AG04449 (cell line): ENCODE measurements around the gene ABHD11.

Source experiments
- CTCF ChIA-PET: fragments of 350-600 bp; formaldehyde crosslinking; extraction: SDS; loops from one replicate; lab custom pipeline; 2021; ENCODE audit warnings: antibody characterized with exemption; lab: Yijun Ruan, JAX
- POLR2A ChIA-PET: fragments of 400-600, 350-600 bp; formaldehyde crosslinking; extraction: SDS; loops from one replicate; lab custom pipeline; 2020; ENCODE audit warnings: antibody characterized with exemption, inconsistent platforms; lab: Yijun Ruan, JAX
- DNase-seq: peaks from one replicate; pipeline ENCODE4 v3.0.0-alpha.2; 2010; ENCODE audit warnings: low read depth, low spot score
- H3K4me3 ChIP-seq: 2 replicates; pipeline ENCODE4 v1.5.1; 2011; ENCODE audit warnings: low read depth, mild to moderate bottlenecking, control low read depth, low read length
- CTCF ChIP-seq: IDR thresholded peaks from one replicate; pipeline ENCODE4 v1.5.1; 2011; ENCODE audit warnings: mild to moderate bottlenecking, moderate library complexity, low read length, control low read depth, inconsistent platforms; ENCODE audit not compliant: insufficient read depth; ENCODE audit errors: missing control alignments

The ABHD11 gene

DNA sequence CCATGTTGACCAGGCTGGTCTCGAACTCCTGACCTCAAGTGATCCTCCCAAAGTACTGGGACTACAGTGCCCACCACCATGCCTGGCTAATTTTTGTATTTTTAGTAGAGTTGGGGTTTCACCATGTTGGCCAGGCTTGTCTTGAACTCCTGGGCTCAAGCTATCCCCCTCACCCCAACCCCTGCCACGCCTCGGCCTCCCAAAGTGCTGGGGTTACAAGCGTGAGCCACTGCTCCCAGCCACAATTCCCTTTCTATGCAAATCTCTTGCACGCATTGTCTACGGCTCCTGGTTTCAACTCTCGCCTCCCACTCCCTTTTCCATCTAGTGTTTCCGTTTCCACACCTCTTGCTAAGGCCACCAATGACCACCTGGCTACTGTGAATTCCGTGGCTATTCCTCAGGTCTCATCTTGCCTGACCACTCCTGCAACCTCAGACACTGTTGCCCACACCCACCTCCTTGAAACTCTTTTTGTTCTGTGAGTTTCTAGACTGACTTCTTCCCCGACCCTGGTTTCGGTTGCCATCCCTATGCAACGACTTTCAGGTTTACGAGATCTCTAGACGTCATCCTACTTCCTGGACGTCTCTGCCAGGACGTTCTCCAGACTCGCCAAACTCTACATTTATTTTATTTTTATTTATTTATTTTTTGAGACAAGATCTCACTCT, 28.1 kb upstream of the ABHD11 start:
- no peak for DNase-seq
- no peak overlapping the region for H3K4me3 ChIP-seq
- CTCF ChIA-PET, result no interaction called here
- POLR2A ChIA-PET, result no interaction called here
- no peak for TF ChIP-seq CTCF

- no peak for DNase-seq
- POLR2A ChIA-PET, result no interaction called here
- CTCF ChIA-PET, result no interaction called here
- TF ChIP-seq CTCF, result no peak
- H3K4me3 ChIP-seq, result no peak overlapping the region
These were observed 24.0 kb upstream of the ABHD11 start for GRCh38 chr7:73762659-73762999.

DNA sequence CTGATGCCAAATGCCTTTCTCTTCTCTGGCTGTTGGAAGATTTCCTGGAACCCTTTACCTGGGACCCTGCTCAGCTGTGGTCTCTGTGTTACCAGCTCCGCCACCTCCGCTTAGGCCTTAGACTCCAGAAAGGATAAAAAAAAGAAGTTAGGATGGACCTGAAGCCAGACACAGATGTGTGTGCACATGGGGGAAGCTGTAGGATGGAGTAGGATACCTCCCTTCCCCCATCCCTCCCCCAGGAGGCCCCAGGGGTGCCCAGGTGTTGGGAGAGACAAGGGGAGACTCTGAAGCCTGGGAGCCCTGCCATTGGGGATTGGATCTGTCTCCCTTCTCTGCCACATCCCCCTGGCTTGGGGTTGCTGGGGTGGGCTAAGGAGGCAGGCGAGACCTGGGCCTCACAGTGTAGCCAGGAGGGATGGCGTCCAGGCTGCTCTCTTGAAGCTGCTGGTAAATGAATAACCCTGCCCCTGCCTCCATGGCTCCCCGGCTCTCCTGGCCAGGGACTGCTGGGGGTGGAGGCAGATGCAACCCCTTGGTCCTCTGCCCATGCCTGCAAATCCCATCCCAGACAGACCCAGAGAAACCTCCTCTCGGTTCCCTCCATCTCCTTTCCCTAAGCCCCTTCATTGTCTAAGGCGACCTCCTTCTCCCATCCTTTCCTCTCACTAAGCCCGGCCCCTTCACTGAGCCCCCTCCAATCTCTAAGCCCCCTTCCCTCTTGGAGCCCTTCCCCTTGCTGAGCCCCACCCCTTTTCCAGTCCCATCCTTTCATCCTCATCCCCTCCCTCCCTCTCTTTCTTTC, 23.5 kb upstream of the ABHD11 start:
- TF ChIP-seq CTCF, result no peak
- POLR2A ChIA-PET, result no interaction called here
- no peak overlapping the region for H3K4me3 ChIP-seq
- CTCF ChIA-PET, result no interaction called here
- DNase-seq, result no peak

DNA sequence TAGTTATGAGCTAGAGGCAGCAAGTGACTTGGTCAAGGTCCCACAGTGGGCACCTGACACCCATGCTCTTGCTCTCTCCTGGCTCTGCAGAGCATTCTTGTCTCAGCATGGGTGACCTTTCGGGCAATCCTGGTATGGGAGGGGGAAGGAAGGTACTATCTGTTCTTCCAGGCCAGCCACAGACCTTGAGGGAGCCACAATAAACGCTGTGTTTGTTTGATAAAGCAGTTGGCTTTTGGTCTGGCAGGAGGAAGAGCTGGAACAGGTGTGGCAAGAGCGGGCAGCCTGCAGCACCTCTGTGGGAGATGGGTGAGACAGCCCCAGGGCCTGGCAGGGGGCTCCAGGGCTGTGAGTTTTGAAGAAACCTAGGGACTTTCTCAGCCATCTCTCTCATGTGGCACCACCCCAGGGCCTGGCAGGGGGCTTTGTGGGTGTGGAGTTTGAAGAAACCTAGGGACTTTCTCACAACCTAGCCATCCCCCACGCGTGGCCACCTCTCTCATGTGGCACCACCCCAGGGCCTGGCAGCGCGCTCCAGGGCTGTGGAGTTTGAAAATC, 20.1 kb upstream of the ABHD11 start:
- DNase-seq, result no peak
- CTCF ChIA-PET, result interaction anchor here (0.7 to 1.1 kb wide), 2 partner anchors 96 to 268 kb away, joined by 3 to 5 read pairs; no protein-coding TSS in a partner anchor
- no peak for TF ChIP-seq CTCF
- POLR2A ChIA-PET, result no interaction called here
- H3K4me3 ChIP-seq, result no peak overlapping the region

- CTCF ChIA-PET, result interaction anchor here (1.1 kb wide), 1 partner anchor 105 kb away, joined by 3 read pairs; no protein-coding TSS in a partner anchor
- POLR2A ChIA-PET, result no interaction called here
- H3K4me3 ChIP-seq, result no peak overlapping the region
- DNase-seq, result no peak
- TF ChIP-seq CTCF, result no peak
These were observed 11.6 kb upstream of the ABHD11 start for GRCh38 chr7:73749931-73750776.
